ENCODE data around the gene LGALS12. TPM values are rescaled to one million over a fixed set of nuclear protein-coding genes. Genes with fewer than 3 reads are reported as not detected.

The LGALS12 gene
- total RNA-seq, 1 donor from 2014 or later: not detected

- DNase-seq (ENCODE audit: low read depth) (no peak), FAIRE-seq (no peak)
- no peak overlapping the region for H3K4me3 ChIP-seq (ENCODE audit: low read depth, low read length)
- no peak for TF ChIP-seq CTCF (IDR thresholded peaks at IDR 0.05; ENCODE audit: insufficient read depth, low read length, severe bottlenecking)
- no peaks in the 10 kb centered on the region for H3K27me3 ChIP-seq (ENCODE audit: control insufficient read depth, insufficient read depth, low read length)
- H3K36me3 ChIP-seq (ENCODE audit: control insufficient read depth, insufficient read depth, low read length): no peaks in the 10 kb centered on the region
Observed at GRCh38 chr11:63504933-63505586, 824 bp upstream of the LGALS12 start.

- TF ChIP-seq CTCF (IDR thresholded peaks at IDR 0.05; ENCODE audit: insufficient read depth, low read length, severe bottlenecking): no peak
- no peak for FAIRE-seq
- H3K36me3 ChIP-seq (ENCODE audit: control insufficient read depth, insufficient read depth, low read length): no peaks in the 10 kb centered on the region
- no peak for DNase-seq (ENCODE audit: low read depth)
- no peaks in the 10 kb centered on the region for H3K27me3 ChIP-seq (ENCODE audit: control insufficient read depth, insufficient read depth, low read length)
- H3K4me3 ChIP-seq (ENCODE audit: low read depth, low read length): no peak overlapping the region
Observed at GRCh38 chr11:63506876-63507275, 992 bp downstream of the LGALS12 start.

GRCh38 chr11:63507511-63507910 is 1.6 kb downstream of the LGALS12 start:
- no peak for FAIRE-seq
- no peak overlapping the region for H3K4me3 ChIP-seq (ENCODE audit: low read depth, low read length)

GRCh38 chr11:63508009-63508408 is 2.1 kb downstream of the LGALS12 start:
- no peak for DNase-seq (ENCODE audit: low read depth)
- no peak overlapping the region for H3K4me3 ChIP-seq (ENCODE audit: low read depth, low read length)
- peak; percentile 24 for TF ChIP-seq CTCF (IDR thresholded peaks at IDR 0.05; ENCODE audit: insufficient read depth, low read length, severe bottlenecking)

More at GRCh38 chr11:63507511-63507910, 1.6 kb downstream of the LGALS12 start:
- H3K27me3 ChIP-seq (ENCODE audit: control insufficient read depth, insufficient read depth, low read length): no peaks in the 10 kb centered on the region
- TF ChIP-seq CTCF (IDR thresholded peaks at IDR 0.05; ENCODE audit: insufficient read depth, low read length, severe bottlenecking): no peak
- no peak for DNase-seq (ENCODE audit: low read depth)
- no peaks in the 10 kb centered on the region for H3K36me3 ChIP-seq (ENCODE audit: control insufficient read depth, insufficient read depth, low read length)

GRCh38 chr11:63508745-63509144 is 2.9 kb downstream of the LGALS12 start:
- H3K36me3 ChIP-seq (ENCODE audit: control insufficient read depth, insufficient read depth, low read length): no peaks in the 10 kb centered on the region
- FAIRE-seq (no peak), DNase-seq (ENCODE audit: low read depth) (no peak)
- H3K27me3 ChIP-seq (ENCODE audit: control insufficient read depth, insufficient read depth, low read length): no peaks in the 10 kb centered on the region
- H3K4me3 ChIP-seq (ENCODE audit: low read depth, low read length): no peak overlapping the region
- no peak for TF ChIP-seq CTCF (IDR thresholded peaks at IDR 0.05; ENCODE audit: insufficient read depth, low read length, severe bottlenecking)

More at GRCh38 chr11:63508009-63508408, 2.1 kb downstream of the LGALS12 start:
- no peak for FAIRE-seq
- Histone ChIP-seq H3K36me3 (ENCODE audit: control insufficient read depth, insufficient read depth, low read length) (no peaks in the 10 kb centered on the region), H3K27me3 (ENCODE audit: control insufficient read depth, insufficient read depth, low read length) (no peaks in the 10 kb centered on the region)
